ENCODE results near the gene GALNTL6. TPM values are rescaled to one million over a fixed set of nuclear protein-coding genes. Genes with fewer than 3 reads are reported as not detected.

Gene GALNTL6
- total RNA-seq, 1 donor: 0.10 TPM

DNA sequence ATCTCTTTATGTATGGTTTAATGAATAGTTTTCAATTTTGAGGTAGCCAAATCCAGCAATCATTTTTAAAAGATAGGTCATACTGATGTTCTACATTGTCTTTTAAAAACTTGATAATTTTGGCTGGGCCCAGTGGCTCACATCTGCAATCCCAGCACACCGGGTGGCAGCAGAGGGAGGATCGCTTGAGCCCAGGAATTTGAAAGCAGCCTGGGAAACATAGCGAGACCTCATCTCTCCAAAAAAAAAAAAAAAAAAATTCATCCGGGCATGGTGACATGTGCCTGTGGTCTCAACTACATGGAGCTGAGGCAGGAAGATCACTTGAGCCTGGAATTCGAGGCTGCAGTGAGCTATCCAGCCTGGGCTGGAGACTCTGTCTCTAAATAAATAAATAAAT lies 419.8 kb downstream of the GALNTL6 start:
- H3K9me3 ChIP-seq (ENCODE audit: low read depth, low read length): peaks cover 4% of the 10 kb centered on the region
- H3K27me3 ChIP-seq (ENCODE audit: insufficient read depth, low read length): no peaks in the 10 kb centered on the region
- no peaks in the 10 kb centered on the region for H3K4me1 ChIP-seq (ENCODE audit: insufficient read depth, low read length)
- H3K4me3 ChIP-seq (ENCODE audit: low read length): no peak overlapping the region

GRCh38 chr4:172243551-172243950 lies 430.3 kb downstream of the GALNTL6 start:
- no peak overlapping the region for H3K4me3 ChIP-seq (ENCODE audit: low read length)
- H3K9me3 ChIP-seq (ENCODE audit: low read depth, low read length): no peaks in the 10 kb centered on the region
- H3K4me1 ChIP-seq (ENCODE audit: insufficient read depth, low read length): no peaks in the 10 kb centered on the region
- no peaks in the 10 kb centered on the region for H3K27me3 ChIP-seq (ENCODE audit: insufficient read depth, low read length)

DNA sequence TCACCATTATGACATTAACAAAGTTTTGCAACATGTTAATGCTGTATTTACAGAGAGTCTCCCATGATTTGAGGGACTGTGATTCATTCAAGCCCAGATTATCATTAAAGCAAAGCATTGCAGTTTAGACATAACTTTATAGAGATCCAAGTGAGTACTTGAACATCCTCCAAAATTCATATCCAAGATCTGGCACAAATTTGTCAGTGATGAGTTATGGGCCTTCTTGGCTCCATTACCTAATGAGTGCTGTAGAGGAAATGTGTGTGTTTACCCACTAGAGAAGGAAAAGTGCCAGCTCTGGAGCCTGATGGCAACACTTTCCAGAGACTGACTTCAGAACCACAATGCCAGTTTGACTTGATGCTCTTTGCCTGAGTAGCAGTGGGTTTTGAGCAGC lies 432.3 kb downstream of the GALNTL6 start:
- H3K4me1 ChIP-seq (ENCODE audit: insufficient read depth, low read length): no peaks in the 10 kb centered on the region

DNA sequence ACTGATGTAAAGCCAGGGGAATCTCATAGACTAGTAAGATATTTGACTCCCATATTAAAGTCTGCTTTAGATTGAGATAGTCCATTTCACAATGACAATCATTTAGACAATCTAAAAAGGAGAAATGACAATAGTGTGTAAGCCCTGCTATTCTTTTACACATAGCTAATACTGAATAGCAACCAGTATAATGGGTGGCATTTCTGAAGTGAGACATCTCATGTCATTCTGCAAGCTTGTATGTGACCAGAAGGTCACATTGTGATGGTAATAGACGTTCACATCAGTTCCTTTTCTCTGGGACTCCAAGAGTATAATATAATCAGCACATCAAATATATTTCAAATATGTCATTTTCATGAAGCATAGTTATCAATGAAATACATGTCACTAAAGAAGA lies 440.2 kb downstream of the GALNTL6 start:
- Histone ChIP-seq H3K9me3 (ENCODE audit: low read depth, low read length) (no peaks in the 10 kb centered on the region), H3K4me1 (ENCODE audit: insufficient read depth, low read length) (no peaks in the 10 kb centered on the region), H3K4me3 (ENCODE audit: low read length) (no peak overlapping the region), H3K27me3 (ENCODE audit: insufficient read depth, low read length) (no peaks in the 10 kb centered on the region)

More for the DNA sequence above, 432.3 kb downstream of the GALNTL6 start:
- H3K27me3 ChIP-seq (ENCODE audit: insufficient read depth, low read length): no peaks in the 10 kb centered on the region
- no peak overlapping the region for H3K4me3 ChIP-seq (ENCODE audit: low read length)
- H3K9me3 ChIP-seq (ENCODE audit: low read depth, low read length): no peaks in the 10 kb centered on the region

DNA sequence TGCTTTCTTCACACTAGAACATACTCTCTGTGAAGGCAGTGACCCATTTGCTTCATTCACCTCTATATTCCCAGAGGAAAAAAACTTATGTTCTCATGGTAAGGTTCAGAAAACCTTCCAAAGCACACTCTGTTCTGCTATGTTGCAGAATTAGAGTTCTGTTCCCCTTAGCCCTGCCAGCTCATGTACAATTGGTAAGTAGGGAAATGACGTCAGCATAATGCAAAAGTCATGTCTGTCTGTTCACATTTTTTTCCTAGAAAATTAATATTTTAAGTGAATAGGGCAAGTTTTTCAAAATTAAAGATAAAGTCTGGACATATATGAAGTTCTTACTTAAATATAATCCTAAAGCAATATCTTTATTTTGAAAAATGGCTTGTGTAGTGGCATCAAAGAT lies 443.6 kb downstream of the GALNTL6 start:
- no peaks in the 10 kb centered on the region for H3K9me3 ChIP-seq (ENCODE audit: low read depth, low read length)
- H3K27me3 ChIP-seq (ENCODE audit: insufficient read depth, low read length): no peaks in the 10 kb centered on the region
- H3K4me3 ChIP-seq (ENCODE audit: low read length): no peak overlapping the region
- H3K4me1 ChIP-seq (ENCODE audit: insufficient read depth, low read length): no peaks in the 10 kb centered on the region

- H3K9me3 ChIP-seq (ENCODE audit: low read depth, low read length): no peaks in the 10 kb centered on the region
- no peak overlapping the region for H3K4me3 ChIP-seq (ENCODE audit: low read length)
- no peaks in the 10 kb centered on the region for H3K4me1 ChIP-seq (ENCODE audit: insufficient read depth, low read length)
- no peaks in the 10 kb centered on the region for H3K27me3 ChIP-seq (ENCODE audit: insufficient read depth, low read length)
Observed at GRCh38 chr4:172270397-172270796, 457.2 kb downstream of the GALNTL6 start.

DNA sequence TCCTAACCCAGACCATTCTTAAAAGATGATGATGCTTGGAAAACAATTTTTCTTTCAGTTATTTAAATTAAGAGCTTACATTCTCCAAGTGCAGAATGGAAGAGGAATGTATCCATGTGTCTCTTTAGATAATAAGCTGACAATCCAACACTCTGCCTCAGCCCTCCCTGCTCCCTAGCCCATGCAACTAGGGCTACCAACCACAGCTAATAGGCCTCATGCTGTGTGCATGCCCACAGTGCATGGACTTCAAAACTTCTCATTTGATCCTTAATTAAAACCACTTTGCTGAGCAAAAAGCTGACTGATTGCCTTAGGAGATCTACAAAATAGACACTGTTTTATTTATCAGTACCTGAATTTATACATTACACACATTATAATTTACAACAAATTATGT lies 473.9 kb downstream of the GALNTL6 start:
- Histone ChIP-seq H3K4me1 (ENCODE audit: insufficient read depth, low read length) (no peaks in the 10 kb centered on the region), H3K4me3 (ENCODE audit: low read length) (no peak overlapping the region), H3K9me3 (ENCODE audit: low read depth, low read length) (no peaks in the 10 kb centered on the region), H3K27me3 (ENCODE audit: insufficient read depth, low read length) (no peaks in the 10 kb centered on the region)

DNA sequence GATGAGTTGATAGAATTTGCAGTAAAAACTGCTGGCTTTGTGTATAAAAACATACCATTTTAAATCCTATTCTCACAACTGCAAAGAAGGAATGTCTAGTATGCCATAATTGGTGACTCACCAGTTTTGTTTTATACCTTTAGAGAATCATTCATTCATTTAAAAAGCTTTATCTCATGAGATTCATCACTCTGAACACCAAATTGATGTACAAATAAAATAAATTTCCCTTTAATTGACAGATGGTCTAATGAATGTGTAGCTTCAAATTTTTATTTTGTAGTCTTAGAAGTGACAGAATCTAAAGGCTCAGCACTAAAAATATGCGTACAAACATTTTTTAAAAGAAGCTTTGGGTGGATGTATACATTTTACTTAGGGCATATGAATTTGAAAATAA lies 492.5 kb downstream of the GALNTL6 start:
- H3K4me1 ChIP-seq (ENCODE audit: insufficient read depth, low read length): no peaks in the 10 kb centered on the region
- H3K27me3 ChIP-seq (ENCODE audit: insufficient read depth, low read length): no peaks in the 10 kb centered on the region
- no peak overlapping the region for H3K4me3 ChIP-seq (ENCODE audit: low read length)
- no peaks in the 10 kb centered on the region for H3K9me3 ChIP-seq (ENCODE audit: low read depth, low read length)

- Histone ChIP-seq H3K27me3 (ENCODE audit: insufficient read depth, low read length) (no peaks in the 10 kb centered on the region), H3K9me3 (ENCODE audit: low read depth, low read length) (no peaks in the 10 kb centered on the region), H3K4me3 (ENCODE audit: low read length) (no peak overlapping the region)
Observed at GRCh38 chr4:172308078-172308477, 494.9 kb downstream of the GALNTL6 start.

DNA sequence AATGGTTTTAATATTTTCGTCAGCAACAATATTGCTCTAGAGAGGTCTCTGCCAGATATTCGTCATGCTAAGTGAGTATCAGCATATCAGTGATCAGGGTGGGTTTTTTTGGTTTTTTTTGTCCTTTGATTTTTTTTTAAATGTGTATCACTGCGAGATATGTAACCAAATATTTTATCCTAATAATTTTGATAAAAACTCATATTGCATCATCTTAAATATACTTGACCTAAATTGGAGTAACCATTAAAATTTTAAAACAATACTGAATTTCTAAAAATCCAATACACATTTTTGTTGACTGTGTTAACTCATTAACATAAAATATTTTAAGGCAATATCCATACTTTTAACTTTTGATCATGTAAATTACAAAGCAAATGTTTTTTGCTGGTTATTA lies 498.5 kb downstream of the GALNTL6 start:
- no peak overlapping the region for H3K4me3 ChIP-seq (ENCODE audit: low read length)
- no peaks in the 10 kb centered on the region for H3K27me3 ChIP-seq (ENCODE audit: insufficient read depth, low read length)
- no peaks in the 10 kb centered on the region for H3K4me1 ChIP-seq (ENCODE audit: insufficient read depth, low read length)
- no peaks in the 10 kb centered on the region for H3K9me3 ChIP-seq (ENCODE audit: low read depth, low read length)

More at GRCh38 chr4:172308078-172308477, 494.9 kb downstream of the GALNTL6 start:
- no peaks in the 10 kb centered on the region for H3K4me1 ChIP-seq (ENCODE audit: insufficient read depth, low read length)

DNA sequence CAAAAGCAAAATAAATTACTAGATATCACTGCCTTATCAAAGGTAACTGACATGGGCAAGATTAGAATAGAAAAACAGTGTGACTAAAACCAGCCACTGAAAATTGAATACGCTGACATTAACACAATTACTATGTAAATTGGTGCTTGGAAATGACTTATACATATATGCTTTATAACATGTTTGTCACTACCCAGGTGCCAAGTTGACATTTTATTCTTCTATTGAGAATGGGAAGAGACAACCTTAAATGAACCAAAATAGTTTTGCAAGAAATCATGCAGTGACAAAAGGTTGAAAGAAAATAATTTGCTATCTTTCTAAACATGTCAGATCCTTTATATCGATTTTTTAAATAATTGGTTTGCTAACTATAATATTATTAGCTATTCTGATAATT lies 510.1 kb downstream of the GALNTL6 start:
- no peaks in the 10 kb centered on the region for H3K27me3 ChIP-seq (ENCODE audit: insufficient read depth, low read length)
- H3K4me1 ChIP-seq (ENCODE audit: insufficient read depth, low read length): no peaks in the 10 kb centered on the region
- H3K4me3 ChIP-seq (ENCODE audit: low read length): no peak overlapping the region
- no peaks in the 10 kb centered on the region for H3K9me3 ChIP-seq (ENCODE audit: low read depth, low read length)

DNA sequence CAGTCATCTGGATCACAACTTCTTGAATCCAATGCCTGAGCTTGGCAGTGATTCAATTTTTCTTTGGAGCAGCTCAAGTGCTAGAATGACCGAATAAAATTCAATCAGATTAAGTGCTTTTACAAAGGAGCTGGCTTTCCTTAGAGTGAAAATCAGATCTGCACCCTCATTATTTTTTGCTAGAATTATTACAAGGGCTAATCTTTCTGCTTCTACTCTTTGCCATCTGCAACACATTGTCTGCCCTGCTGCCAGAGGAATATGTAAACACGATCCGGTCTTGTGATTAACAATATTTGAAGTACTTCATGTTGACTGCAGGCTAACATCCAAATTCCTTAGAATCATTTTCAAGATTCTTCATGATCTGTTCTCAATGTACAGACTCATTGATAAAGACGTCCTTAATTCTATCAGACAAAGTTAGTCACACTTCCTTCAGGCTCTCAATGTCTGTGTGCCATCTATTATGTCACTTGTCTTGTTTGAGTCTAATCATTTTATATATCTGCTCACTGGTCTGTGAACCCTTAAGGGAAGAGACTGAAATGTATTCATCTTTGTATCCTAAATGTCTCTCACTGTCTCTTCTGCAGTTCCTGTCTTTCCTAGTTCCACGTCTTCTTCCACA lies 531.2 kb downstream of the GALNTL6 start:
- Histone ChIP-seq H3K4me1 (ENCODE audit: insufficient read depth, low read length) (no peaks in the 10 kb centered on the region), H3K4me3 (ENCODE audit: low read length) (no peak overlapping the region), H3K9me3 (ENCODE audit: low read depth, low read length) (peaks cover 13% of the 10 kb centered on the region), H3K27me3 (ENCODE audit: insufficient read depth, low read length) (no peaks in the 10 kb centered on the region)

DNA sequence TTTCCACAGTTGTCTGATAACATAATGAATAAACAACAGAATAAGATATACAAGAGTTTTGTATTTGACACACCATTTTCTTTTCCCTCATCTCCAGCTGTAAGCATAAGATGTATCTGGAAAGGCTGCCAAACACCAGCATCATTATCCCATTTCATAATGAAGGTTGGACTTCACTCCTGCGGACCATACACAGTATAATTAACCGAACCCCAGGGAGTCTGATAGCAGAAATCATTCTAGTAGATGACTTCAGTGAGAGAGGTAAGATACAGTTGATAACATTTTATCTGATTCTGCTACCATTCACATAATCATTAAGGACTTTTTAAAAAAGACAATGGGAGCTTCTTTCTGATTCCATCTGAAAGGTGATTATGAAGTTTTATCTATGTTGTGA lies 535.2 kb downstream of the GALNTL6 start:
- Histone ChIP-seq H3K4me1 (ENCODE audit: insufficient read depth, low read length) (no peaks in the 10 kb centered on the region), H3K27me3 (ENCODE audit: insufficient read depth, low read length) (no peaks in the 10 kb centered on the region), H3K4me3 (ENCODE audit: low read length) (no peak overlapping the region), H3K9me3 (ENCODE audit: low read depth, low read length) (no peaks in the 10 kb centered on the region)

GRCh38 chr4:172352356-172352755 lies 539.2 kb downstream of the GALNTL6 start:
- no peaks in the 10 kb centered on the region for H3K4me1 ChIP-seq (ENCODE audit: insufficient read depth, low read length)
- H3K4me3 ChIP-seq (ENCODE audit: low read length): no peak overlapping the region
- no peaks in the 10 kb centered on the region for H3K27me3 ChIP-seq (ENCODE audit: insufficient read depth, low read length)
- H3K9me3 ChIP-seq (ENCODE audit: low read depth, low read length): no peaks in the 10 kb centered on the region

DNA sequence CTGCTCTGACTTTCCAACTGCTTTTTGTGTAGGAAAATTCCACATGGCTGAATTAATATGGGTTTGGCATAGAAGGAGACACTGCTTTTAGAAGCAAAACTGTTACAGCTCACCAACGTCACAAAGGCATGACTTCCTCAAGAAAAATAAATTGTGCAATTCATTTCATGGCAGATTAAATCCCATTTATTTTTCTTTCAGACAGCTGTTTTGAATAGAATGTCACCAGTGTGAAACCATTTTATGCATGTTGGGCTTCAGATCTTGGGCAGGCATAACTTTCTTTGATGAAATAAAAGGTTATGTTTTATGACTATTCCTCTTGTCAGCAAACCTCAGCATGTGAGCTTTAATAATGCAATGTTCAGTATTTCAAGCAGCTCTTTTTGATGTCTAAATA lies 542.8 kb downstream of the GALNTL6 start:
- Histone ChIP-seq H3K27me3 (ENCODE audit: insufficient read depth, low read length) (no peaks in the 10 kb centered on the region), H3K4me1 (ENCODE audit: insufficient read depth, low read length) (no peaks in the 10 kb centered on the region), H3K4me3 (ENCODE audit: low read length) (no peak overlapping the region), H3K9me3 (ENCODE audit: low read depth, low read length) (no peaks in the 10 kb centered on the region)

DNA sequence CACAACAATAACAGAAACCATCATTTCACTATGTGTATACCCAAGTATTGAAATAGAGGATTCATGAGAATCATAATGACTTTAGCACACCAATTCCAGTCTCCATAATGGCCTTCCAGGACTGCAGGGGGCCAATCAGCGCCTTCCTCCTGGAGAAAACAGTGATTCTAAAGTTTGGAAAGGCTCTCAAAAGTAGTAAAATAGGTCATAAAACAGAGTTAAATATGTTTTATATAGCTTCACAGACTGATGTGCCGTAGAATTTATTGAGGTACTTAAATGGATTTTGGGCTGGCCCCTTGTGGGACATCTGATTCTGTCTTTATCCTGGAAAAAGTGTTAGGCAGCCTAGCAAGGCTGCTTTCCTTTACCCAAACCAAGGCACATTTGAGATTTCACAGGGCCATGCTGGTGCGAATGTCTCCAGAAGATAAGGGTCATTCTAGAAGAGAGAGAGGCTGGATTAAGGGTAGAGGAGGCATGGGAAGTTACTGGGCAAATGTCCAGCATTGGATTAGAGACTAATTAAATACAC lies 543.9 kb downstream of the GALNTL6 start:
- Histone ChIP-seq H3K27me3 (ENCODE audit: insufficient read depth, low read length) (no peaks in the 10 kb centered on the region), H3K9me3 (ENCODE audit: low read depth, low read length) (no peaks in the 10 kb centered on the region), H3K4me1 (ENCODE audit: insufficient read depth, low read length) (no peaks in the 10 kb centered on the region), H3K4me3 (ENCODE audit: low read length) (no peak overlapping the region)

All from mononuclear cell (primary cell).